ENCODE results near the gene FOXF1. TPM values are rescaled to one million over a fixed set of nuclear protein-coding genes. Genes with fewer than 3 reads are reported as not detected.
A peak's percentile ranks its signal among the peaks of the same experiment; 100 is the strongest.

FOXF1 gene
- total RNA-seq, 1 experiment from 2014 or later, result not detected

- no peaks in the 10 kb centered on the region for H3K9me3 Mint-ChIP-seq
- CTCF ChIA-PET, result interaction anchor here (0.5 to 2.1 kb wide), 2 partner anchors 13 to 250 kb away, joined by 4 to 8 read pairs; no protein-coding TSS in a partner anchor
- DNase-seq (ENCODE audit: low spot score), result no peak
- H3K4me1 Mint-ChIP-seq, result peaks cover 62% of the 10 kb centered on the region
- H3K27me3 Mint-ChIP-seq (ENCODE audit: low read depth), result peaks cover 100% of the 10 kb centered on the region
- POLR2A ChIA-PET, result no interaction called here
- peaks cover 2% of the 10 kb centered on the region; the same call in 1 of the 2 replicates for H3K36me3 Mint-ChIP-seq
- peak overlapping the region; percentile 54; the same call in 1 of the 2 replicates for H3K4me3 Mint-ChIP-seq
- no peak for ATAC-seq
- TF ChIP-seq ARID4B (CRISPR knock-in tag; IDR thresholded peaks at IDR 0.05; ENCODE audit: borderline replicate concordance) (no peak), E2F4 (CRISPR knock-in tag; IDR thresholded peaks at IDR 0.05; ENCODE audit: borderline replicate concordance, low read depth) (no peak)
- no peak overlapping the region for H3K27ac Mint-ChIP-seq
Observed at GRCh38 chr16:86504315-86505184, 5.8 kb upstream of the FOXF1 start.

GRCh38 chr16:86505185-86505898, 5.0 kb upstream of the FOXF1 start:
- ChIA-PET POLR2A (no interaction called here), CTCF (interaction anchor here (0.8 to 2.2 kb wide), 3 partner anchors 12 to 489 kb away, joined by 3 to 8 read pairs (median 7); no protein-coding TSS in a partner anchor)
- ATAC-seq, result no peak
- Mint-ChIP-seq H3K4me1 (peaks cover 58% of the 10 kb centered on the region), H3K36me3 (peaks cover 2% of the 10 kb centered on the region; the same call in 1 of the 2 replicates), H3K4me3 (peak overlapping the region; percentile 54), H3K27me3 (ENCODE audit: low read depth) (peaks cover 98% of the 10 kb centered on the region), H3K27ac (no peak overlapping the region), H3K9me3 (no peaks in the 10 kb centered on the region)
- no peak for DNase-seq (ENCODE audit: low spot score)
- TF ChIP-seq ZNF423 (CRISPR knock-in tag; IDR thresholded peaks at IDR 0.05) (peak; percentile 39; the same call in 1 of the 2 replicates), ATF2 (CRISPR knock-in tag; IDR thresholded peaks at IDR 0.05; ENCODE audit: borderline replicate concordance, low read depth) (no peak), CBFB (CRISPR knock-in tag; IDR thresholded peaks at IDR 0.05; ENCODE audit: low read depth) (no peak)

GRCh38 chr16:86505899-86506864, 4.1 kb upstream of the FOXF1 start:
- ATAC-seq, result no peak
- no peaks in the 10 kb centered on the region for H3K9me3 Mint-ChIP-seq
- peaks cover 96% of the 10 kb centered on the region for H3K27me3 Mint-ChIP-seq (ENCODE audit: low read depth)
- ChIA-PET POLR2A (no interaction called here), CTCF (interaction anchor here (0.8 to 2.2 kb wide), 3 partner anchors 11 to 490 kb away, joined by 3 to 8 read pairs (median 7); no protein-coding TSS in a partner anchor)
- peak overlapping the region; percentile 43 for H3K4me3 Mint-ChIP-seq
- H3K4me1 Mint-ChIP-seq, result peaks cover 52% of the 10 kb centered on the region
- no peak overlapping the region for H3K27ac Mint-ChIP-seq
- DNase-seq (ENCODE audit: low spot score), result no peak
- peaks cover 2% of the 10 kb centered on the region; the same call in 1 of the 2 replicates for H3K36me3 Mint-ChIP-seq
- TF ChIP-seq ZNF317 (CRISPR knock-in tag; IDR thresholded peaks at IDR 0.05; ENCODE audit: borderline replicate concordance, low read depth), result no peak
- no peak for TF ChIP-seq STAT6 (CRISPR knock-in tag; conservative IDR thresholded peaks at IDR 0.05; ENCODE audit: low read depth)
- no peak for TF ChIP-seq PREB (CRISPR knock-in tag; IDR thresholded peaks at IDR 0.05; ENCODE audit: borderline replicate concordance)
- TF ChIP-seq JAZF1 (CRISPR knock-in tag; IDR thresholded peaks at IDR 0.05), result no peak
- no peak for TF ChIP-seq IRF1 (CRISPR knock-in tag; IDR thresholded peaks at IDR 0.05)
- TF ChIP-seq ATF1 (CRISPR knock-in tag; IDR thresholded peaks at IDR 0.05), result no peak
- no peak for TF ChIP-seq NR3C1 (CRISPR knock-in tag; conservative IDR thresholded peaks at IDR 0.05; ENCODE audit: low read depth)
- no peak for TF ChIP-seq ZNF121 (CRISPR knock-in tag; IDR thresholded peaks at IDR 0.05)

All from WTC11 (cell line).